Measurements from ENCODE around the gene ZCCHC2. TPM values are rescaled to one million over a fixed set of nuclear protein-coding genes. Genes with fewer than 3 reads are reported as not detected.

ZCCHC2 gene
- total and polyA plus RNA-seq, 2 of the 13 experiments (the other 11 are each of a cell fraction or from before 2014, with no cell fraction given), result 62.5 to 76.1 TPM

DNA sequence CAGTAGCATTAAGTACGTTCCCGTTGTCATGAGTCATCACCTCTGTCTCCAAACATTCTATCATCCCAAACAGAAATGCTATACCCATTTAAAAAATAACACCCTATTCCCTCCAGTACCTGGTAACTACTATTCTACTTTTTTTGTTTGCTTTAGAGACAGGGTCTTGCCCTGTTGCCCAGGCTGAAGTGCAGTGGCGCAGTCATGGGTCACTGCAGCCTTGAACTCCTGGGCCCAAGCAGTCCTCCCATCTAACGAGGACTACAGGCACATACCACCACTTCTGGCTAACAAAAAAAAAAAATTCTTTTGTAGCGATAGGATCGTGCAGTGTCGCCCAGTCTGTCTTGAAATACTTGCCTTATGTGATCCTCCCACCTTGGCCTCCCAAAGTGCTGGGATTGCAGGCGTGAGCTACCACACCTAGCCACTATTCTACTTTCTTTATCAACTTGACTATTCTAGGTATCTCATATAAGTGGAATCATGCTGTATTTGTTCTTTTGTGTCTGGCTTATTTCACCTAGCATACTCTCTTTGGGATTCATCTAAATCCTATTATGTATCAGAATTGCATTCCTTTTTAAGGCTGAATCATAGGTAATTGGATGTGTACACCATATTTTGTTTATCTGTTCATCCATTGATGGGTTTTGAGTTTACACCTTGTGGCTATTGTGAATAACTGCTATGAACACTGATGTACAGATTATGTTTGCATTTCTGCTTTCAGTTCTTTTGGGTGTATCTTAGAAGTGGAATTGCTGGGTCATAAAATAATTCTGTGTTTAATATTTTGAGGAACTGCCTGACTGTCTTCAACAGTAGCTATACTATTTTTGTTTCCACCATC is 14.4 kb downstream of the ZCCHC2 start:
- no peak overlapping the region for H3K27ac ChIP-seq (ENCODE audit: extremely low read length, insufficient read depth, low read length)
- intact Hi-C loops (cut with micrococcal nuclease; ENCODE audit: unreplicated experiment) (no loop called here), in situ Hi-C loops (cut with HindIII; ENCODE audit: extremely low pct_ligation_motif_present, low pct_unique_long_range_greater_than_20kb) (no loop called here)
- DNase-seq (ENCODE audit: low spot score) (no peak), FAIRE-seq (no peak), ATAC-seq (no peak)
- H3K4me3 ChIP-seq (replicated peaks in 1 of 3; ENCODE audit: insufficient read depth in 1 of 3, low read depth in 2 of 3, low read length in 3 of 3), result no peak overlapping the region
- no peak overlapping the region for H3K9ac ChIP-seq (ENCODE audit: insufficient read depth, low read depth, low read length)
- CTCF ChIA-PET (ENCODE audit: low intra/inter-chr PET ratio, low total read pairs), result no interaction called here
- H3K9me3 ChIP-seq (ENCODE audit: low read length), result no peaks in the 10 kb centered on the region
- no peak overlapping the region for H3K4me2 ChIP-seq (ENCODE audit: low read depth, low read length)
- H3K79me2 ChIP-seq (ENCODE audit: insufficient read depth, low read length), result peaks cover 99% of the 10 kb centered on the region
- peaks cover 8 to 45% of the 10 kb centered on the region in 2 experiments; a peak in 4 of 5 replicates for H3K36me3 ChIP-seq (replicated peaks in 1 of 2; ENCODE audit: control insufficient read depth in 1 of 2, insufficient read depth in 2 of 2, low read length in 2 of 2)
- POLR2A ChIA-PET, result interaction anchor here (2.5 kb wide), 1 partner anchor 10 kb away, joined by 13 read pairs; no protein-coding TSS in a partner anchor
- peaks cover 79% of the 10 kb centered on the region for H3K4me1 ChIP-seq (ENCODE audit: insufficient read depth, low read length)
- peaks cover 19% of the 10 kb centered on the region; the same call in 1 of the 2 replicates for H4K20me1 ChIP-seq (ENCODE audit: insufficient read depth, low read length)
- no peak overlapping the region for H2AFZ ChIP-seq (ENCODE audit: low read length)
- WGBS (ENCODE audit: low lambda C conversion rate), result 91% methylated on average over 8 of the region's 8 CpGs
- BruUV-seq (replicated peaks), result no TSS peak
- H3K27me3 ChIP-seq (ENCODE audit: control insufficient read depth in 1 of 2, insufficient read depth in 2 of 2, low read length in 2 of 2), result no peaks in the 10 kb centered on the region
- peak; percentile 89 for TF ChIP-seq ZNF263 (CRISPR knock-in tag; IDR thresholded peaks at IDR 0.05)
- no peak for TF ChIP-seq KMT2A (CRISPR knock-in tag; IDR thresholded peaks at IDR 0.05)
- TF ChIP-seq ZNF484 (CRISPR knock-in tag; IDR thresholded peaks at IDR 0.05; ENCODE audit: borderline replicate concordance, low read depth), result no peak
- TF ChIP-seq JUN (CRISPR knock-in tag; IDR thresholded peaks at IDR 0.05), result no peak
- no peak for TF ChIP-seq TBX2 (CRISPR knock-in tag; IDR thresholded peaks at IDR 0.05; ENCODE audit: borderline replicate concordance)
- TF ChIP-seq ZNF644 (CRISPR knock-in tag; IDR thresholded peaks at IDR 0.05; ENCODE audit: low read depth), result no peak
- 0 out of 2 replicates have a peak, but pooled peaks have one; percentile 10 for TF ChIP-seq RXRB (CRISPR knock-in tag; IDR thresholded peaks at IDR 0.05; ENCODE audit: borderline replicate concordance)
- no peak for TF ChIP-seq NCOR1 (IDR thresholded peaks at IDR 0.05; ENCODE audit: borderline replicate concordance, low read length)
- no peak for TF ChIP-seq ZNF230 (CRISPR knock-in tag; IDR thresholded peaks at IDR 0.05)
- no peak for TF ChIP-seq TMF1 (CRISPR knock-in tag; IDR thresholded peaks at IDR 0.05; ENCODE audit: low read depth)
- TF ChIP-seq ZKSCAN1 (IDR thresholded peaks at IDR 0.05; ENCODE audit: low read length), result no peak
- no peak for TF ChIP-seq ZNF44 (CRISPR knock-in tag; IDR thresholded peaks at IDR 0.05)
- no peak for TF ChIP-seq ZNF788 (CRISPR knock-in tag; IDR thresholded peaks at IDR 0.05; ENCODE audit: borderline replicate concordance)
- no peak for TF ChIP-seq SIX1 (CRISPR knock-in tag; IDR thresholded peaks at IDR 0.05; ENCODE audit: borderline replicate concordance)
- TF ChIP-seq, protein P1, sequence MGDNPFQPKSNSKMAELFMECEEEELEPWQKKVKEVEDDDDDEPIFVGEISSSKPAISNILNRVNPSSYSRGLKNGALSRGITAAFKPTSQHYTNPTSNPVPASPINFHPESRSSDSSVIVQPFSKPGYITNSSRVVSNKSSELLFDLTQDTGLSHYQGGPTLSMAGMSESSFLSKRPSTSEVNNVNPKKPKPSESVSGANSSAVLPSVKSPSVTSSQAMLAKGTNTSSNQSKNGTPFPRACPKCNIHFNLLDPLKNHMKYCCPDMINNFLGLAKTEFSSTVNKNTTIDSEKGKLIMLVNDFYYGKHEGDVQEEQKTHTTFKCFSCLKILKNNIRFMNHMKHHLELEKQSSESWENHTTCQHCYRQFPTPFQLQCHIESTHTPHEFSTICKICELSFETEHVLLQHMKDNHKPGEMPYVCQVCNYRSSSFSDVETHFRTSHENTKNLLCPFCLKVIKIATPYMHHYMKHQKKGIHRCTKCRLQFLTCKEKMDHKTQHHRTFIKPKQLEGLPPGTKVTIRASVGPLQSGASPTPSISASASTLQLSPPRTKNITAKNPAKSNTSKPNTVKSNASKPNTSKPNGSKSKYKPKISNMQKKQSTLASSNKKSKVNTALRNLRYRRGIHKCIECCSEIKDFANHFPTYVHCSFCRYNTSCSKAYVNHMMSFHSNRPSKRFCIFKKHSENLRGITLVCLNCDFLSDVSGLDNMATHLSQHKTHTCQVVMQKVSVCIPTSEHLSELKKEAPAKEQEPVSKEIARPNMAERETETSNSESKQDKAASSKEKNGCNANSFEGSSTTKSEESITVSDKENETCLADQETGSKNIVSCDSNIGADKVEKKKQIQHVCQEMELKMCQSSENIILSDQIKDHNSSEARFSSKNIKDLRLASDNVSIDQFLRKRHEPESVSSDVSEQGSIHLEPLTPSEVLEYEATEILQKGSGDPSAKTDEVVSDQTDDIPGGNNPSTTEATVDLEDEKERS (CRISPR knock-in tag; IDR thresholded peaks at IDR 0.05), result peak; percentile 62; the same call in 1 of the 2 replicates
- TF ChIP-seq, protein P2, sequence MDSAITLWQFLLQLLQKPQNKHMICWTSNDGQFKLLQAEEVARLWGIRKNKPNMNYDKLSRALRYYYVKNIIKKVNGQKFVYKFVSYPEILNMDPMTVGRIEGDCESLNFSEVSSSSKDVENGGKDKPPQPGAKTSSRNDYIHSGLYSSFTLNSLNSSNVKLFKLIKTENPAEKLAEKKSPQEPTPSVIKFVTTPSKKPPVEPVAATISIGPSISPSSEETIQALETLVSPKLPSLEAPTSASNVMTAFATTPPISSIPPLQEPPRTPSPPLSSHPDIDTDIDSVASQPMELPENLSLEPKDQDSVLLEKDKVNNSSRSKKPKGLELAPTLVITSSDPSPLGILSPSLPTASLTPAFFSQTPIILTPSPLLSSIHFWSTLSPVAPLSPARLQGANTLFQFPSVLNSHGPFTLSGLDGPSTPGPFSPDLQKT (CRISPR knock-in tag; IDR thresholded peaks at IDR 0.05; ENCODE audit: borderline replicate concordance), result no peak
- TF ChIP-seq ZNF766 (CRISPR knock-in tag; IDR thresholded peaks at IDR 0.05; ENCODE audit: borderline replicate concordance), result no peak
- TF ChIP-seq RCOR2 (CRISPR knock-in tag; IDR thresholded peaks at IDR 0.05), result 0 out of 2 replicates have a peak, but pooled peaks have one; percentile 27
- no peak for TF ChIP-seq NR2F6 (IDR thresholded peaks at IDR 0.05)
- peak; percentile 60 for TF ChIP-seq NR2F6 (CRISPR knock-in tag; IDR thresholded peaks at IDR 0.05)
- no peak for TF ChIP-seq TBP (CRISPR knock-in tag; IDR thresholded peaks at IDR 0.05)
- no peak for TF ChIP-seq NBN (conservative IDR thresholded peaks at IDR 0.05)
- TF ChIP-seq POGZ (CRISPR knock-in tag; IDR thresholded peaks at IDR 0.05), result peak; percentile 74
- TF ChIP-seq ZNF136 (CRISPR knock-in tag; IDR thresholded peaks at IDR 0.05; ENCODE audit: low read depth), result no peak
